HL-60 (cell line): Measurements from ENCODE around the gene DNAH1.

ENCODE experiments used
- DNase-seq, 2 experiments: peaks; one replicate each; pipeline ENCODE4 v3.0.0-alpha.2; 2010 to 2020; ENCODE audit warnings: low read depth in 1 of 2, low spot score in 1 of 2
- H3K27ac ChIP-seq: fragments of 250-450 bp; sonication (Bioruptor Pico); replicated peaks from 2 replicates; pipeline ENCODE4 v1.5.1; 2020; ENCODE audit warnings: mild to moderate bottlenecking, moderate library complexity
- H3K27me3 ChIP-seq: fragments of 250-450 bp; sonication (Bioruptor Pico); 2 replicates; pipeline ENCODE4 v1.5.1; 2021; ENCODE audit warnings: mild to moderate bottlenecking, moderate library complexity; ENCODE audit not compliant: insufficient read depth, poor library complexity, severe bottlenecking
- H3K4me3 ChIP-seq: replicated peaks from 2 replicates; pipeline ENCODE4 v1.5.1; 2011; ENCODE audit warnings: mild to moderate bottlenecking, control low read depth, low read length; ENCODE audit not compliant: insufficient read depth
- GABPA ChIP-seq: IDR thresholded peaks from 2 replicates; pipeline ENCODE4 v1.6.1; 2012; ENCODE audit warnings: low read depth
- POLR2AphosphoS5 ChIP-seq: IDR thresholded peaks from 2 replicates; pipeline ENCODE4 v1.6.1; 2012; ENCODE audit warnings: low read depth
- SPI1 ChIP-seq: IDR thresholded peaks from 2 replicates; pipeline ENCODE4 v1.6.1; 2012; ENCODE audit warnings: low read depth, mild to moderate bottlenecking, borderline replicate concordance
- TF ChIP-seq, protein P1 (sequence below): IDR thresholded peaks from 2 replicates; pipeline ENCODE4 v1.6.1; 2012; ENCODE audit warnings: low read depth; ENCODE audit not compliant: insufficient replicate concordance
- TF ChIP-seq, protein P2 (sequence below): IDR thresholded peaks from one replicate; pipeline ENCODE4 v1.5.1; 2011; ENCODE audit warnings: low read length, control low read depth, inconsistent platforms; ENCODE audit not compliant: insufficient read depth

DNAH1 gene

DNA sequence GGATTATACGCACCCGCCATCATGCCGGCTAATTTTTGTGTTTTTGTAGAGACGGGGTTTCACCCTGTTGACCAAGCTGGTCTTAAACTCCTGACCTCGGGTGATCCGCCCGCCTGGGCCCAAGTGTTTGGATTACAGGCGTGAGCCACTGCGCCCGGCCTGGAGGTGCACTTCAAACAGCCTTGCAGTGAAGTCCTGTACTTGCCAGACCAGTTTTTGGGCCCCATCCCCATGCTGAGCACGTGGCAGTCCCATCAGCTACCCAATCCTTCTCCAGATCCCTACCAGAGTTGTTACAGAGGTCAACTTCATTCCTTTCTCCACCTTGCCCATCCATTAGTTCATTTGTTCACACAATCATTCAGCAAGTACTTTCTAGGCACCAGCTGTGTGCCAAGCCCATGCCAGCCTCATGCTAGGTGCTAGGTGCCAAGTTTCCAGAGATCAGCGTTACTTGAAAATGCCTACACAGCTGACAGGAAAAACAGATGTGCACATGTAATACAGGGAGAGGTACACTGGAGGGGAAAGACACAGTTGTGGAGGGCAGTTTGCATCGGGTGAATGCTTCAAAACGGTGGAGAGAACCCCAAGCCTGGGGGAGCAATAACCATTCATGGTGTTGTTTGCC, 2.2 kb downstream of the DNAH1 start:
- Histone ChIP-seq H3K4me3 (no peak overlapping the region), H3K27ac (no peak overlapping the region), H3K27me3 (no peaks in the 10 kb centered on the region)
- DNase-seq, result no peak
- TF ChIP-seq, protein P1, sequence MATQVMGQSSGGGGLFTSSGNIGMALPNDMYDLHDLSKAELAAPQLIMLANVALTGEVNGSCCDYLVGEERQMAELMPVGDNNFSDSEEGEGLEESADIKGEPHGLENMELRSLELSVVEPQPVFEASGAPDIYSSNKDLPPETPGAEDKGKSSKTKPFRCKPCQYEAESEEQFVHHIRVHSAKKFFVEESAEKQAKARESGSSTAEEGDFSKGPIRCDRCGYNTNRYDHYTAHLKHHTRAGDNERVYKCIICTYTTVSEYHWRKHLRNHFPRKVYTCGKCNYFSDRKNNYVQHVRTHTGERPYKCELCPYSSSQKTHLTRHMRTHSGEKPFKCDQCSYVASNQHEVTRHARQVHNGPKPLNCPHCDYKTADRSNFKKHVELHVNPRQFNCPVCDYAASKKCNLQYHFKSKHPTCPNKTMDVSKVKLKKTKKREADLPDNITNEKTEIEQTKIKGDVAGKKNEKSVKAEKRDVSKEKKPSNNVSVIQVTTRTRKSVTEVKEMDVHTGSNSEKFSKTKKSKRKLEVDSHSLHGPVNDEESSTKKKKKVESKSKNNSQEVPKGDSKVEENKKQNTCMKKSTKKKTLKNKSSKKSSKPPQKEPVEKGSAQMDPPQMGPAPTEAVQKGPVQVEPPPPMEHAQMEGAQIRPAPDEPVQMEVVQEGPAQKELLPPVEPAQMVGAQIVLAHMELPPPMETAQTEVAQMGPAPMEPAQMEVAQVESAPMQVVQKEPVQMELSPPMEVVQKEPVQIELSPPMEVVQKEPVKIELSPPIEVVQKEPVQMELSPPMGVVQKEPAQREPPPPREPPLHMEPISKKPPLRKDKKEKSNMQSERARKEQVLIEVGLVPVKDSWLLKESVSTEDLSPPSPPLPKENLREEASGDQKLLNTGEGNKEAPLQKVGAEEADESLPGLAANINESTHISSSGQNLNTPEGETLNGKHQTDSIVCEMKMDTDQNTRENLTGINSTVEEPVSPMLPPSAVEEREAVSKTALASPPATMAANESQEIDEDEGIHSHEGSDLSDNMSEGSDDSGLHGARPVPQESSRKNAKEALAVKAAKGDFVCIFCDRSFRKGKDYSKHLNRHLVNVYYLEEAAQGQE, result no peak
- TF ChIP-seq GABPA, result no peak
- no peak for TF ChIP-seq SPI1
- no peak for TF ChIP-seq POLR2AphosphoS5
- TF ChIP-seq, protein P2, sequence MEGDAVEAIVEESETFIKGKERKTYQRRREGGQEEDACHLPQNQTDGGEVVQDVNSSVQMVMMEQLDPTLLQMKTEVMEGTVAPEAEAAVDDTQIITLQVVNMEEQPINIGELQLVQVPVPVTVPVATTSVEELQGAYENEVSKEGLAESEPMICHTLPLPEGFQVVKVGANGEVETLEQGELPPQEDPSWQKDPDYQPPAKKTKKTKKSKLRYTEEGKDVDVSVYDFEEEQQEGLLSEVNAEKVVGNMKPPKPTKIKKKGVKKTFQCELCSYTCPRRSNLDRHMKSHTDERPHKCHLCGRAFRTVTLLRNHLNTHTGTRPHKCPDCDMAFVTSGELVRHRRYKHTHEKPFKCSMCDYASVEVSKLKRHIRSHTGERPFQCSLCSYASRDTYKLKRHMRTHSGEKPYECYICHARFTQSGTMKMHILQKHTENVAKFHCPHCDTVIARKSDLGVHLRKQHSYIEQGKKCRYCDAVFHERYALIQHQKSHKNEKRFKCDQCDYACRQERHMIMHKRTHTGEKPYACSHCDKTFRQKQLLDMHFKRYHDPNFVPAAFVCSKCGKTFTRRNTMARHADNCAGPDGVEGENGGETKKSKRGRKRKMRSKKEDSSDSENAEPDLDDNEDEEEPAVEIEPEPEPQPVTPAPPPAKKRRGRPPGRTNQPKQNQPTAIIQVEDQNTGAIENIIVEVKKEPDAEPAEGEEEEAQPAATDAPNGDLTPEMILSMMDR, result no peak

DNA sequence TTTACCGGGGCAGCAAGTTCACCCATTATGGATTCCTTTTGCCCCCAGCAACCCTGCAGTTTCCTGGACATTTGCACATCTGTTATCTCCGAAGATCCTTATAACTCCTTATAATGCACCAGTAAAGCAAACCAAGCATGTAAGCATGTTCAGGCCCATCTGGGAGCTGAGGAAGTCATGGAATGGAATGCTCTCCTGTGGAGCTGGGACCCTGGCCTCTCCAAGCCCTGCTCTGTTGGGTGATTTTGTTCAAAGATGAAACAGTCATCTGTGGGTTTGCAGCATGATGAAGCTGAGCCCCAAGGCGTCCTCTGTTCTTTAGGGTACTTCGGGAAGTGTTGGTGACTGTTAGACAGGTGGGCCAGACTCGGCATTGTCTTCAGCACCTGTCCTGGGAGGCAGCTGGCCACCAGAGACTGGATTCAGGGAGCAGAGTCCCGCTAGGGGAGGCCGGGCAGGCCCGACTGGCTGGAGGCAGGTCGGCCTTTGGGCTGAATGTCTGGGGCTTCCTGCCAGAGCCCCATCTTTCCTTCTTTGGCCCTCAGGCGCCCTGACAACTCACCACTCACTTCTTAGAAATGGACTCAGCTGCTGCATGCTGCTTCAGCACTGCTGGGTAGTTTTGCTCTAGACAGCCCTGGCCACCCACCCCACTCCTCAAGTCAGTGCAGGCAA, 3.9 kb downstream of the DNAH1 start:
- Histone ChIP-seq H3K4me3 (no peak overlapping the region), H3K27ac (no peak overlapping the region), H3K27me3 (no peaks in the 10 kb centered on the region)
- TF ChIP-seq, protein P2, result no peak
- TF ChIP-seq GABPA (no peak), SPI1 (no peak), POLR2AphosphoS5 (no peak)
- TF ChIP-seq, protein P1, result no peak
- DNase-seq, result no peak

DNA sequence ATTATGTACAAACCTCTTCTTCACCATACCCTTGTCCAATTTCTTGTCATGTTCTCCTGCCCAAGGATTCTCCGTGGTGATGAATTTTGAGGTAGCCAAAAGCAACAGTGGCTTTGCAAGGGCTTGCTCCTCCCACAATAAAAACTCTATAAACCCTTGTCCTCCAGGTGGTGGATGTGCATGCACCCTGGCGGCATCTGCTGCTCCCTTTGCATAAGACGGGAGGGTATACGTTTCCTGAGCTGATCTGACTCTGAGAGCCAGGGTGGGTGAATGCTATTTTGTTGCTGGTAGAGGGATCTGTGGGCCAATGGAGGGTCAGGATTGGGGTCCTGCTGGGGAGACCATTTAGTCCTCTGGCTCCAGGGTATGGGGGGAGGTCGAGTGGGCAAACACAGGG, 5.4 kb downstream of the DNAH1 start:
- Histone ChIP-seq H3K27ac (no peak overlapping the region), H3K27me3 (no peaks in the 10 kb centered on the region), H3K4me3 (no peak overlapping the region)
- DNase-seq, result no peak
- TF ChIP-seq GABPA (no peak), SPI1 (no peak), POLR2AphosphoS5 (no peak)
- TF ChIP-seq, protein P1, result no peak
- TF ChIP-seq, protein P2, result no peak
